Stimulated activated CD8-positive, alpha-beta memory T cell treated with anti-CD3 and anti-CD28 coated beads, Interleukin-4, amount 100 ng/mL, for 4 hours (primary cell): Measurements from ENCODE around the gene FTHL17.

Experiments
- DNase-seq, 2 donors: peaks; one replicate each; pipeline ENCODE4 v3.0.0-alpha.2; 2020; ENCODE audit warnings: low read depth in 2 of 2, low spot score in 1 of 2

The FTHL17 gene

GRCh38 chrX:31071725-31072124, at the start of gene FTHL17:
FTHL17 (minus strand) TSS chrX:31072041; CDS start chrX:31071953, 88 bp downstream.
- no peak for DNase-seq

- no peak for DNase-seq
Measured at GRCh38 chrX:31117266-31117665, 45.4 kb upstream of the FTHL17 start.

GRCh38 chrX:31115398-31115797, 43.6 kb upstream of the FTHL17 start:
- no peak for DNase-seq

- no peak for DNase-seq
Measured at GRCh38 chrX:31114858-31115257, 43.0 kb upstream of the FTHL17 start.

GRCh38 chrX:31112226-31112999, 40.6 kb upstream of the FTHL17 start:
- DNase-seq, result no peak

- no peak for DNase-seq
Measured at GRCh38 chrX:31110657-31111056, 38.8 kb upstream of the FTHL17 start.

GRCh38 chrX:31099536-31100090, 27.8 kb upstream of the FTHL17 start:
- no peak for DNase-seq

- no peak for DNase-seq
Measured at GRCh38 chrX:31098079-31098478, 26.2 kb upstream of the FTHL17 start.

- no peak for DNase-seq
Measured at GRCh38 chrX:31093639-31093975, 21.8 kb upstream of the FTHL17 start.

GRCh38 chrX:31092970-31093638, 21.3 kb upstream of the FTHL17 start:
- DNase-seq, result no peak

- no peak for DNase-seq
Measured at GRCh38 chrX:31092476-31092875, 20.6 kb upstream of the FTHL17 start.

GRCh38 chrX:31091819-31092218, 20.0 kb upstream of the FTHL17 start:
- no peak for DNase-seq

GRCh38 chrX:31074522-31074921, 2.7 kb upstream of the FTHL17 start:
- no peak for DNase-seq

GRCh38 chrX:31071262-31071661, 579 bp downstream of the FTHL17 start:
- no peak for DNase-seq

- DNase-seq, result no peak
Measured at GRCh38 chrX:31070057-31070468, 1.8 kb downstream of the FTHL17 start.

- DNase-seq, result no peak
Measured at GRCh38 chrX:31063114-31063513, 8.7 kb downstream of the FTHL17 start.

GRCh38 chrX:31061091-31061490, 10.8 kb downstream of the FTHL17 start:
- no peak for DNase-seq

- DNase-seq, result no peak
Measured at GRCh38 chrX:31060016-31060415, 11.8 kb downstream of the FTHL17 start.

- no peak for DNase-seq
Measured at GRCh38 chrX:31058284-31058683, 13.6 kb downstream of the FTHL17 start.

- DNase-seq, result no peak
Measured at GRCh38 chrX:31057691-31058090, 14.2 kb downstream of the FTHL17 start.

GRCh38 chrX:31057291-31057690, 14.6 kb downstream of the FTHL17 start:
- DNase-seq, result no peak

GRCh38 chrX:31053621-31054020, 18.2 kb downstream of the FTHL17 start:
- DNase-seq, result no peak

- DNase-seq, result no peak
Measured at GRCh38 chrX:31039327-31039711, 32.5 kb downstream of the FTHL17 start.
